Astrocyte (in vitro differentiated cells and primary cell): Measurements from ENCODE around the gene SPRED1. TPM values are rescaled to one million over a fixed set of nuclear protein-coding genes. Genes with fewer than 3 reads are reported as not detected.

Experiments
- DNase-seq: peaks from one replicate; pipeline ENCODE4 v3.0.0-alpha.2; 2010; ENCODE audit warnings: low read depth
- FAIRE-seq: peaks from 2 replicates; lab custom pipeline; 2011; peaks lifted over from hg19 to GRCh38; lab: Jason Lieb, UNC
- H2AFZ ChIP-seq: 2 replicates; pipeline ENCODE4 v1.6.0; 2012; ENCODE audit warnings: low read depth, low read length, inconsistent platforms
- H3K27ac ChIP-seq: 2 replicates; pipeline ENCODE4 v1.5.1; 2011; ENCODE audit warnings: low read depth, low read length, inconsistent platforms
- H3K27me3 ChIP-seq: 2 replicates; pipeline ENCODE4 v1.6.0; 2011; ENCODE audit warnings: low read length, inconsistent platforms; ENCODE audit not compliant: insufficient read depth
- H3K36me3 ChIP-seq: 2 replicates; pipeline ENCODE4 v1.5.1; 2011; ENCODE audit warnings: low read length, inconsistent platforms; ENCODE audit not compliant: insufficient read depth
- H3K4me1 ChIP-seq: 2 replicates; pipeline ENCODE4 v1.5.1; 2011; ENCODE audit warnings: low read length, inconsistent platforms; ENCODE audit not compliant: insufficient read depth
- H3K4me2 ChIP-seq: 2 replicates; pipeline ENCODE4 v1.6.0; 2012; ENCODE audit warnings: low read length, inconsistent platforms
- H3K4me3 ChIP-seq: 2 replicates; pipeline ENCODE4 v1.5.1; 2011; ENCODE audit warnings: low read depth, mild to moderate bottlenecking, low read length, inconsistent platforms; ENCODE audit not compliant: insufficient read depth
- H3K79me2 ChIP-seq: 2 replicates; pipeline ENCODE4 v1.6.0; 2012; ENCODE audit warnings: mild to moderate bottlenecking, low read length, inconsistent platforms; ENCODE audit not compliant: insufficient read depth
- H3K9ac ChIP-seq: 2 replicates; pipeline ENCODE4 v1.6.0; 2012; ENCODE audit warnings: mild to moderate bottlenecking, low read length, inconsistent platforms
- H3K9me3 ChIP-seq: 2 replicates; pipeline ENCODE4 v1.5.1; 2012; ENCODE audit warnings: low read depth, mild to moderate bottlenecking, low read length, inconsistent platforms; ENCODE audit not compliant: insufficient read depth
- H4K20me1 ChIP-seq: 2 replicates; pipeline ENCODE4 v1.6.0; 2012; ENCODE audit warnings: low read length, inconsistent platforms; ENCODE audit not compliant: insufficient read depth
- H3K27ac Mint-ChIP-seq: one replicate; pipeline ENCODE4 v1.8.0; 2021; ENCODE audit warnings: mild to moderate bottlenecking, mixed read lengths; ENCODE audit not compliant: unreplicated experiment
- H3K27me3 Mint-ChIP-seq: one replicate; pipeline ENCODE4 v1.8.0; 2021; ENCODE audit warnings: low read depth, mixed read lengths; ENCODE audit not compliant: unreplicated experiment
- H3K36me3 Mint-ChIP-seq: one replicate; pipeline ENCODE4 v1.8.0; 2021; ENCODE audit warnings: low read depth, mixed read lengths; ENCODE audit not compliant: unreplicated experiment
- H3K4me1 Mint-ChIP-seq: one replicate; pipeline ENCODE4 v1.8.0; 2021; ENCODE audit warnings: low read depth, mixed read lengths; ENCODE audit not compliant: unreplicated experiment
- H3K4me3 Mint-ChIP-seq: one replicate; pipeline ENCODE4 v1.8.0; 2021; ENCODE audit warnings: mild to moderate bottlenecking, moderate library complexity, mixed read lengths; ENCODE audit not compliant: unreplicated experiment
- H3K9me3 Mint-ChIP-seq: one replicate; pipeline ENCODE4 v1.8.0; 2021; ENCODE audit warnings: mild to moderate bottlenecking, mixed read lengths; ENCODE audit not compliant: unreplicated experiment
- EZH2 ChIP-seq: IDR thresholded peaks from 2 replicates; pipeline ENCODE4 v1.6.1; 2012; ENCODE audit warnings: mild to moderate bottlenecking, low read length, inconsistent platforms; ENCODE audit not compliant: insufficient read depth
- total RNA-seq: library from RNA; stranded (reverse); gene quantifications from 2 replicates; pipeline ENCODE4 v1.2.1, GENCODE V29; 2021
- TF ChIP-seq, protein P1 (sequence below): IDR thresholded peaks from 2 replicates; pipeline ENCODE4 v1.5.1; 2011; ENCODE audit warnings: low read depth, mild to moderate bottlenecking, inconsistent platforms, low read length, moderate library complexity; ENCODE audit not compliant: insufficient read depth

Gene SPRED1
- total RNA-seq, 1 donor from 2014 or later, result 31.7 TPM

DNA sequence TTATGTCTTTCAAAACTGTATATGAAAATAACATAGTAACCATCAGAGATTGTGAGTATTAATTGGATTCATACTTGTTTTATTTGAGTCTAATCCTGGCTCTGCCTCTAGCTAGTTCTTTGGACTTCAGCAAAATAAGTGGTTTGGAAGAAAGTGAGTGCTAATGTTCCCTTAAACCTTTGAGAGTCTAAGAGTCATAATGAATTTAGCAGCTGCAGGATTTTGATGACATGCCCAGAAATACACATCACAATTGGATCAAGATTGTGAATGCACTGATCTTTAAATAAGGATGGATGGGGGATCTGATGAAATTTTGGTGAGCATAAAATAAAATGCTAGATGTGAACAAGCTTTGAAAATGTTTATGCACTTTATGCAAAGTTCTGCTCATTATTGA is 121.4 kb downstream of the SPRED1 start:
- FAIRE-seq (no peak), DNase-seq (no peak)
- no peaks in the 10 kb centered on the region for H3K9me3 ChIP-seq
- H3K4me1 ChIP-seq, result no peaks in the 10 kb centered on the region
- Mint-ChIP-seq H3K27me3 (no peaks in the 10 kb centered on the region), H3K27ac (no peak overlapping the region), H3K4me3 (no peak overlapping the region), H3K4me1 (peaks cover 18% of the 10 kb centered on the region), H3K9me3 (no peaks in the 10 kb centered on the region), H3K36me3 (no peaks in the 10 kb centered on the region)
- TF ChIP-seq, protein P1, sequence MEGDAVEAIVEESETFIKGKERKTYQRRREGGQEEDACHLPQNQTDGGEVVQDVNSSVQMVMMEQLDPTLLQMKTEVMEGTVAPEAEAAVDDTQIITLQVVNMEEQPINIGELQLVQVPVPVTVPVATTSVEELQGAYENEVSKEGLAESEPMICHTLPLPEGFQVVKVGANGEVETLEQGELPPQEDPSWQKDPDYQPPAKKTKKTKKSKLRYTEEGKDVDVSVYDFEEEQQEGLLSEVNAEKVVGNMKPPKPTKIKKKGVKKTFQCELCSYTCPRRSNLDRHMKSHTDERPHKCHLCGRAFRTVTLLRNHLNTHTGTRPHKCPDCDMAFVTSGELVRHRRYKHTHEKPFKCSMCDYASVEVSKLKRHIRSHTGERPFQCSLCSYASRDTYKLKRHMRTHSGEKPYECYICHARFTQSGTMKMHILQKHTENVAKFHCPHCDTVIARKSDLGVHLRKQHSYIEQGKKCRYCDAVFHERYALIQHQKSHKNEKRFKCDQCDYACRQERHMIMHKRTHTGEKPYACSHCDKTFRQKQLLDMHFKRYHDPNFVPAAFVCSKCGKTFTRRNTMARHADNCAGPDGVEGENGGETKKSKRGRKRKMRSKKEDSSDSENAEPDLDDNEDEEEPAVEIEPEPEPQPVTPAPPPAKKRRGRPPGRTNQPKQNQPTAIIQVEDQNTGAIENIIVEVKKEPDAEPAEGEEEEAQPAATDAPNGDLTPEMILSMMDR, result no peak
- TF ChIP-seq EZH2, result no peak
- no peak overlapping the region for H3K27ac ChIP-seq
- no peak overlapping the region for H3K9ac ChIP-seq
- no peak overlapping the region for H3K4me3 ChIP-seq
- H4K20me1 ChIP-seq, result no peaks in the 10 kb centered on the region
- H3K4me2 ChIP-seq, result no peak overlapping the region
- no peaks in the 10 kb centered on the region for H3K79me2 ChIP-seq
- no peak overlapping the region for H2AFZ ChIP-seq
- H3K36me3 ChIP-seq, result no peaks in the 10 kb centered on the region
- H3K27me3 ChIP-seq, result no peaks in the 10 kb centered on the region

DNA sequence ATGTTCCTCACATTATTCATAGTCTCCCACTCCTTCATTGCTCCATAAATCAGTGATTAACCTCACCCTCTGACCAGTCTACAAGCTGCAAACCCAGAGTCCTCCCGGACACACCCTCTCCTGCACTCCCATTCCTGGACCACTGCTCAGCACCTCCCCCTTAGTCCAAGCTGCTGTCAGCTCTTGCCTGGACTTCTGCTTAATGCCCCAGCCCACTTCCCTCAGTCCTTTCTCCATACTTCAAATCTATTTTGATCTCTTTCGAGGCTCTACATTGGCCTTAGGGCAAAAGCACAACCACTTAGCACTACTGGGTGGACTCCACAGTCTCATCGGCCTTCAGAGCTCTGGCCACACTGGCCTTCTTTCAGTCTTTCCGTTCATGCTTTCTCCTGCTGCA is 121.9 kb downstream of the SPRED1 start:
- Mint-ChIP-seq H3K4me3 (no peak overlapping the region), H3K27ac (no peak overlapping the region), H3K4me1 (peaks cover 18% of the 10 kb centered on the region), H3K36me3 (peaks cover 2% of the 10 kb centered on the region), H3K9me3 (no peaks in the 10 kb centered on the region), H3K27me3 (no peaks in the 10 kb centered on the region)
- no peaks in the 10 kb centered on the region for H3K4me1 ChIP-seq
- no peaks in the 10 kb centered on the region for H3K36me3 ChIP-seq
- H3K9ac ChIP-seq, result no peak overlapping the region
- no peak overlapping the region for H3K27ac ChIP-seq
- FAIRE-seq (no peak), DNase-seq (no peak)
- H2AFZ ChIP-seq, result no peak overlapping the region
- H3K9me3 ChIP-seq, result no peaks in the 10 kb centered on the region
- H3K79me2 ChIP-seq, result no peaks in the 10 kb centered on the region
- no peak overlapping the region for H3K4me3 ChIP-seq
- TF ChIP-seq EZH2, result no peak
- TF ChIP-seq, protein P1, result no peak
- H3K27me3 ChIP-seq, result no peaks in the 10 kb centered on the region
- H4K20me1 ChIP-seq, result no peaks in the 10 kb centered on the region
- no peak overlapping the region for H3K4me2 ChIP-seq

DNA sequence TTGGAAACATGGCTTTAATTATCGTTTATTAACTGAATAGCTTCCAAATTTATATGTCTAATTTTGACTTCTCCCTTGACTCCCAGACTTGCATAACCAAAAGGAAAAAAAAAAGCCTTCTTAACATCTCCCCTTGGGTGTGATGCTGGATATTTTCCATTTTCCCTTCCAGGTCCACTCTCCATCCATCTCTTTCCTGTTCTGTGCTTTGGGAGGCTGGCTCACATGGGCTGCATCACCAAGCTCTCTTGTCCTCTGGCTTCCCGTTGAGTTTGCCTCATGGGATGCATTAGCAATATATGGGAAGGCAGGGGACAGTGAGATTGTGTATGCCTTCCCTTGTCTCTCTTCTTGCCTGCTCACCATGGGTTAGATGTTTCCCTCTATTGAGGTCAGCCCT is 123.4 kb downstream of the SPRED1 start:
- DNase-seq (no peak), FAIRE-seq (no peak)
- no peak overlapping the region for H3K4me3 Mint-ChIP-seq
- H4K20me1 ChIP-seq, result no peaks in the 10 kb centered on the region
- H3K9me3 ChIP-seq, result no peaks in the 10 kb centered on the region
- H2AFZ ChIP-seq, result no peak overlapping the region
- no peak overlapping the region for H3K9ac ChIP-seq
- H3K4me1 Mint-ChIP-seq, result peaks cover 15% of the 10 kb centered on the region
- H3K9me3 Mint-ChIP-seq, result no peaks in the 10 kb centered on the region
- H3K4me1 ChIP-seq, result no peaks in the 10 kb centered on the region
- no peaks in the 10 kb centered on the region for H3K27me3 Mint-ChIP-seq
- no peak overlapping the region for H3K27ac ChIP-seq
- H3K36me3 Mint-ChIP-seq, result peaks cover 2% of the 10 kb centered on the region
- H3K4me2 ChIP-seq, result no peak overlapping the region
- TF ChIP-seq, protein P1, result no peak
- no peak for TF ChIP-seq EZH2
- H3K79me2 ChIP-seq, result no peaks in the 10 kb centered on the region
- no peaks in the 10 kb centered on the region for H3K27me3 ChIP-seq
- H3K27ac Mint-ChIP-seq, result no peak overlapping the region
- H3K4me3 ChIP-seq, result no peak overlapping the region
- H3K36me3 ChIP-seq, result no peaks in the 10 kb centered on the region
